RWPE2 (cell line): ENCODE data around the gene ZNF75A.
A peak's percentile ranks its signal among the peaks of the same experiment; 100 is the strongest.

Experiments used
- ATAC-seq: fragments of 200-7000 bp; cut with Tn5 transposase; 3 replicates; pipeline ENCODE4 v1.9.1; 2021; ENCODE audit warnings: low read depth
- DNase-seq: peaks from one replicate; pipeline ENCODE4 v3.0.0-alpha.2; 2020; ENCODE audit warnings: low spot score
- H3K27ac ChIP-seq: fragments of 450-650 bp; 2 replicates; pipeline ENCODE4 v1.5.1; 2017; ENCODE audit warnings: mild to moderate bottlenecking; ENCODE audit not compliant: poor library complexity, severe bottlenecking
- H3K27me3 ChIP-seq: fragments of 250-450 bp; sonication (Bioruptor Pico); 2 replicates; pipeline ENCODE4 v1.5.1; 2021; ENCODE audit warnings: mild to moderate bottlenecking, moderate library complexity; ENCODE audit not compliant: insufficient read depth, poor library complexity, severe bottlenecking
- H3K36me3 ChIP-seq: fragments of 250-450 bp; sonication (Bioruptor Pico); 2 replicates; pipeline ENCODE4 v1.5.1; 2020; ENCODE audit warnings: low read depth, mild to moderate bottlenecking, moderate library complexity
- H3K4me1 ChIP-seq: fragments of 250-450 bp; sonication (Bioruptor Pico); 2 replicates; pipeline ENCODE4 v1.5.1; 2021; ENCODE audit warnings: mild to moderate bottlenecking, moderate library complexity; ENCODE audit not compliant: insufficient read depth, poor library complexity, severe bottlenecking
- H3K4me3 ChIP-seq: fragments of 250-450 bp; sonication (Bioruptor Pico); 2 replicates; pipeline ENCODE4 v1.5.1; 2021; ENCODE audit warnings: mild to moderate bottlenecking, moderate library complexity; ENCODE audit not compliant: severe bottlenecking
- H3K9me3 ChIP-seq: fragments of 250-450 bp; sonication (Bioruptor Pico); 2 replicates; pipeline ENCODE4 v1.5.1; 2021; ENCODE audit warnings: mild to moderate bottlenecking, moderate library complexity; ENCODE audit not compliant: severe bottlenecking
- TF ChIP-seq, protein P1 (sequence below): fragments of 450-650 bp; IDR thresholded peaks from one replicate; pipeline ENCODE4 v1.5.1; 2017; ENCODE audit warnings: mild to moderate bottlenecking, moderate library complexity; ENCODE audit not compliant: poor library complexity, severe bottlenecking

ZNF75A gene

DNA sequence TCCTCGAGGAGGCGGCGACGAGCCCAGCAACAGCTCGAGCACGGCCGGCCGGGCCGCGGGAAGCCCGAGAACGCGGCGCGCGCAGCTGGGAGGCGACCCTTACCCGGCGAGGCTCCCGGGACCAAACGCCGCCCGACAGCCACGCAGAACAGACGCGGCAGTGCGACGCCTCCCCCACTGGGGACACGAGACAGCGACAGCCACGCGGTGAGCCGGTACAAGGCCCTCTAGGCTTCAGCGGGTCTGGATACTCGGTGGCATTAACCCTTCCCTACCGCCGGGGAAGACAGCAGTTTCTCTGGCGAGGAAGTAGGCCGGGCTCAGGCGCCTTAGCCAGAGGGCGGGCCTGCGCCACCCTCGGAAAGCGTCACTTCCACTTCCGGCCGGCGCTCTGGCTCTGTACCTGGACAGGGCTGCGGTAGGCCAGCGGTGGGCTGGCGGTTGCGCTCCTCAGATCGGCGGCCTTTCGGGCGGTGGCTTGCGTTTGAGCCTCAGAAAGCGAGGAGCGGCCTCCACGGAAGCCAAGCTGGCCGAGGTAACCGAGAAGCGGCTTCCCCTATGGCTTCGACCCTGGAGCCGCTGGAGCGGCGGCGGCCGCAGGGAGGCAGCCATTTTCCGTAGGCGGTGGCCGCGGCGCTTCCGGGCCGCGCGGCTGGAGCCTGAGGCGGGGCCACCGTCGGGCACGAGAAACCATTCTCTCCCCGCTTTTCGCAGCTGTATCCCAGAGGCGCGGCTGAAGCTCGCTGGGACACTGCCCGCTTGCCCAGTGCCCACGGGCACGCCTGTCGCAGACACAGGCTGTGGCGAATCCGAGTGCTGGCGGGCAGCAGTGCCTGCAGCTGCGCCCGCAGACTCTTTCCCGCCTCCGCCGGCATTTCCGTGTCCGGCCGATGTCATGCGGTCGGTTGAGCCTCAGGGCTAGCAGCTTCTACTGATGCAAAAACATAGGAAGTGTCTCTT is at the start of gene ZNF75A, which contains the start of gene TIGD7:
ZNF75A (plus strand) TSS at position 389 of the 960 bp plus-strand sequence. CDS start 2,932 bp downstream, outside the sequence.
TIGD7 (minus strand) TSS at position 322 of the 960 bp plus-strand sequence. CDS start 4,816 bp downstream, outside the sequence.
- Histone ChIP-seq H3K36me3 (peaks cover 35% of the 10 kb centered on the region), H3K27ac (peak within 1 kb of the TSS; percentile 73), H3K9me3 (peaks cover 23% of the 10 kb centered on the region), H3K27me3 (no peaks in the 10 kb centered on the region), H3K4me3 (peak within 1 kb of the TSS; percentile 49), H3K4me1 (no peaks in the 10 kb centered on the region)
- peak; percentile 98 for ATAC-seq
- DNase-seq: peak; percentile 81
- TF ChIP-seq, protein P1, sequence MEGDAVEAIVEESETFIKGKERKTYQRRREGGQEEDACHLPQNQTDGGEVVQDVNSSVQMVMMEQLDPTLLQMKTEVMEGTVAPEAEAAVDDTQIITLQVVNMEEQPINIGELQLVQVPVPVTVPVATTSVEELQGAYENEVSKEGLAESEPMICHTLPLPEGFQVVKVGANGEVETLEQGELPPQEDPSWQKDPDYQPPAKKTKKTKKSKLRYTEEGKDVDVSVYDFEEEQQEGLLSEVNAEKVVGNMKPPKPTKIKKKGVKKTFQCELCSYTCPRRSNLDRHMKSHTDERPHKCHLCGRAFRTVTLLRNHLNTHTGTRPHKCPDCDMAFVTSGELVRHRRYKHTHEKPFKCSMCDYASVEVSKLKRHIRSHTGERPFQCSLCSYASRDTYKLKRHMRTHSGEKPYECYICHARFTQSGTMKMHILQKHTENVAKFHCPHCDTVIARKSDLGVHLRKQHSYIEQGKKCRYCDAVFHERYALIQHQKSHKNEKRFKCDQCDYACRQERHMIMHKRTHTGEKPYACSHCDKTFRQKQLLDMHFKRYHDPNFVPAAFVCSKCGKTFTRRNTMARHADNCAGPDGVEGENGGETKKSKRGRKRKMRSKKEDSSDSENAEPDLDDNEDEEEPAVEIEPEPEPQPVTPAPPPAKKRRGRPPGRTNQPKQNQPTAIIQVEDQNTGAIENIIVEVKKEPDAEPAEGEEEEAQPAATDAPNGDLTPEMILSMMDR: no peak

- Histone ChIP-seq H3K9me3 (no peaks in the 10 kb centered on the region), H3K4me3 (no peak within 1 kb of the TSS), H3K27ac (no peak within 1 kb of the TSS), H3K27me3 (no peaks in the 10 kb centered on the region), H3K4me1 (peaks cover 3% of the 10 kb centered on the region), H3K36me3 (no peaks in the 10 kb centered on the region)
- ATAC-seq (peak; percentile 48; the same call in 2 of the 3 replicates), DNase-seq (no peak)
- TF ChIP-seq, protein P1: no peak
These were observed 49.0 kb upstream of the ZNF75A start, which contains the start of gene MEFV for GRCh38 chr16:3256146-3256865. MEFV (minus strand) TSS chr16:3256633; CDS start chr16:3256587, 46 bp downstream.

GRCh38 chr16:3256866-3257465 is 48.3 kb upstream of the ZNF75A start:
- peaks cover 3% of the 10 kb centered on the region for H3K4me1 ChIP-seq
- no peaks in the 10 kb centered on the region for H3K27me3 ChIP-seq
- no peak overlapping the region for H3K27ac ChIP-seq
- DNase-seq (no peak), ATAC-seq (0 out of 3 replicates have a peak, but pooled peaks have one; percentile 35)
- H3K9me3 ChIP-seq: no peaks in the 10 kb centered on the region
- H3K36me3 ChIP-seq: no peaks in the 10 kb centered on the region
- no peak overlapping the region for H3K4me3 ChIP-seq
- TF ChIP-seq, protein P1: no peak

DNA sequence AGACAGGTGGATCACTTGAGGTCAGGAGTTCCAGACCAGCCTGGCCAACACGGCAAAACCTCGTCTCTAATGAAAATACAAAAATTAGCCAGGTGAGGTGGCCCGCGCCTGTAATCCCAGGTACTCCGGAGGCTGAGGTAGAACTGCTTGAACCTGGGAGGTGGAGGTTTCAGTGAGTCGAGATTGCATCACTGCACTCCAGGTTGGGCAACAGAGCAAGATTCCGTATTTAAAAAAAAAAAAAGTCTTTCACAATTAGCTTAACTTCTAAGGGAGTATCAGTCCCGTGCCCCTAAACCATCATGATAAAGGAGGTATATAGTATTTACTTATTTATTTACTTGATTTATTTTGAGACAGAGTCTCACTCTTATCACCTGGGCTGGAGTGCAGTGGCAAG is 45.5 kb upstream of the ZNF75A start:
- TF ChIP-seq, protein P1: no peak
- ATAC-seq: no peak
- Histone ChIP-seq H3K9me3 (no peaks in the 10 kb centered on the region), H3K27me3 (no peaks in the 10 kb centered on the region), H3K36me3 (no peaks in the 10 kb centered on the region), H3K27ac (no peak overlapping the region), H3K4me3 (no peak overlapping the region), H3K4me1 (peaks cover 3% of the 10 kb centered on the region)
- DNase-seq: no peak
